ENCODE results near the gene LIPT1.

DNA sequence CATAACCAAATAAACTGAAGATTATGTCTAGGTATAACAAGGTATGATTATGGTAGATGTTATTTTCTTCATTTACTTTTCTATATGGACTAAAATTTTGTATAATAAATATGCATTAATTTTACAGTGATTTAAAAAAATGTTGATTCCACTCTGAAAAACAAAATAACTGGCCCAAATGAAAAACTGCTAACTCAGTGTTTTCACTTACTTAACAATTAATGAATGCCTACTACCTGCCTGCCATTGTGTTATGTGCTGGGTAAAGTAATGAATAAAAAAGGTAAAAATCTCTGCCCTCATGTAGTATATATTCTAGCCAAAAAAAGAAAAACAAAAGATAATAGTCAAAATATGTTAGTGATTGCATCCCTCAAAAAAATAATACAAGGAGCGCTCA is 42.8 kb upstream of the LIPT1 start:
- TF ChIP-seq, protein P1, sequence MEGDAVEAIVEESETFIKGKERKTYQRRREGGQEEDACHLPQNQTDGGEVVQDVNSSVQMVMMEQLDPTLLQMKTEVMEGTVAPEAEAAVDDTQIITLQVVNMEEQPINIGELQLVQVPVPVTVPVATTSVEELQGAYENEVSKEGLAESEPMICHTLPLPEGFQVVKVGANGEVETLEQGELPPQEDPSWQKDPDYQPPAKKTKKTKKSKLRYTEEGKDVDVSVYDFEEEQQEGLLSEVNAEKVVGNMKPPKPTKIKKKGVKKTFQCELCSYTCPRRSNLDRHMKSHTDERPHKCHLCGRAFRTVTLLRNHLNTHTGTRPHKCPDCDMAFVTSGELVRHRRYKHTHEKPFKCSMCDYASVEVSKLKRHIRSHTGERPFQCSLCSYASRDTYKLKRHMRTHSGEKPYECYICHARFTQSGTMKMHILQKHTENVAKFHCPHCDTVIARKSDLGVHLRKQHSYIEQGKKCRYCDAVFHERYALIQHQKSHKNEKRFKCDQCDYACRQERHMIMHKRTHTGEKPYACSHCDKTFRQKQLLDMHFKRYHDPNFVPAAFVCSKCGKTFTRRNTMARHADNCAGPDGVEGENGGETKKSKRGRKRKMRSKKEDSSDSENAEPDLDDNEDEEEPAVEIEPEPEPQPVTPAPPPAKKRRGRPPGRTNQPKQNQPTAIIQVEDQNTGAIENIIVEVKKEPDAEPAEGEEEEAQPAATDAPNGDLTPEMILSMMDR (conservative IDR thresholded peaks at IDR 0.05): no peak
- no peak for TF ChIP-seq EZH2 (IDR thresholded peaks at IDR 0.05; ENCODE audit: low read depth)

Data from PC-9 (cell line).